VCaP (cell line): ENCODE results near the gene CCDC87.

Source experiments
- H3K27ac ChIP-seq: fragments of 450-650 bp; 2 replicates; pipeline ENCODE4 v1.5.1; 2017
- CTCF ChIP-seq: fragments of 450-650 bp; conservative IDR thresholded peaks from 2 replicates; pipeline ENCODE4 v1.5.1; 2017; ENCODE audit warnings: mild to moderate bottlenecking, moderate library complexity

The CCDC87 gene

DNA sequence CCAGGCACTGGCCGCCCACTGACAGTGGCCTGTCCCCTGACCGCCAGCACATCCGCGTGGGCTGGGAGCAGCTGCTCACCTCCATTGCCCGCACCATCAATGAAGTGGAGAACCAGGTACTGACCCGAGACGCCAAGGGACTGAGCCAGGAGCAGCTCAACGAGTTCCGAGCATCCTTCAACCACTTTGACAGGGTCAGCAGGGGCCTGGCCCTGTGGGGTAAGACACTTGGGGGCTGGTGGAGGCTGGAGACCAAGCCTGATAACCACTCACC, 31.0 kb downstream of the CCDC87 start:
- TF ChIP-seq CTCF, result no peak
- H3K27ac ChIP-seq, result no peak overlapping the region

DNA sequence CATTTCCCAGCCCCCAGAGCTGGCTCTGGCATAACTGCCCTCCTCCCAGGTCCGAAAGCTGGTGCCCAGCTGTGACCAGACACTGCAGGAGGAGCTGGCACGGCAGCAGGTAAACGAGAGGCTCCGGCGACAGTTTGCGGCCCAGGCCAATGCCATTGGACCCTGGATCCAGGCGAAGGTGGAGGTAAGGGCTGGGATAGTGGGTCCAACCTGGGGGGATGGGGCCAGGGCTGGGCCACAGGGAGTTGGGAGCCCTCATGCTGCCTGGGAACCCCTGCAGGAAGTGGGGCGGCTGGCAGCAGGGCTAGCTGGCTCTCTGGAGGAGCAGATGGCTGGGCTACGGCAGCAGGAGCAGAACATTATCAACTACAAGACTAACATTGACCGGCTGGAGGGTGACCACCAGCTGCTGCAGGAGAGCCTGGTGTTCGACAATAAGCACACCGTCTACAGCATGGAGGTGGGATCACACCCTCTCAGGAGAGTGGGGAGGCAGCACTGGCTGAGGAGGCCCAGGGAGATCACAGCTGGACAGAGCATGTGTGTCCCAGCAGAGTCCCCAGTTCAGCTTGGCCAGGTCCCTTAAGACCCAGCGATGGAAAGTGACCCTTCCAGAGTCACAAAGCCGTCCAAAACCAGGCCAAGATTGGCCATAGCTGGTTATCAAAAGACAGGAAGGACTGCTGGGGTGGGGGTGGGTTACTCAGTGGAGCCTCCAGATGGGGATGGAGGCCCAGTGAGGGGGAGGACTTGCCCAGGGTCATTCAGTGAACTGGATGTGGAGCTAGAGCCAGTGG, 31.5 kb downstream of the CCDC87 start:
- H3K27ac ChIP-seq, result no peak overlapping the region
- no peak for TF ChIP-seq CTCF

- TF ChIP-seq CTCF, result no peak
- H3K27ac ChIP-seq, result no peak overlapping the region
Measured at GRCh38 chr11:66559866-66560676, 32.8 kb downstream of the CCDC87 start.

DNA sequence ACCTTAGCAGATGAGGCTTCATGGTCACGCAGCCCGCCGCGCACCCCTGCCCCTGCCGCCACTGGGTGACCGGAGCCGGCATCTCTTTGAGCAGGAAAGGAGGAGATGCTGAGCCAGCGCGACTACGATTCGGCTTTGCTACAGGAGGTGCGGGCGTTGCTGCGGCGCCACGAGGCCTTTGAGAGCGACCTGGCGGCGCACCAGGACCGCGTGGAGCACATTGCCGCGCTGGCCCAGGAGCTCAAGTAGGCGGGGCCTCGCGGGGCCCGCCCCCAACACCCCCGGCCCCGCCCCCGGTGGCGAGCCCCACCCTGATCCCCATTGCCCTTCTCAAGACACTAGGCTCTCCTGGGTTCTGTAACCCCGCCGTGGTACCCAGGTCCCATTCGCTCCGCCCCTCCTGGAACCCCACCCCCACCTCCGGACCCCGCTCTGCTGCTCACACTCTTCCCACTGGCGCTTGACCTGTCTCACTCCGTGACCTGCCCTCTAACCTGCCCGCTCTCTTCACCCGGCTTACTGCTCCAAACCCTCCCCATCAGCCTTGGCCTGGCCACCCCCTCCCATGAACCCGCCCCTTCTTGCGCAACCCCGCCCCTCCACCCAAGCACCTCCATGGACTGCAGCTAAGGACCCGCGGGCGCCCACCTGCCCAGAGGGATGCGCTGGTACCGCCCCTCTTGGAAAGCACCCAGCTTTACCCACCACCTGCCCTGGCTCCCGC, 33.6 kb downstream of the CCDC87 start:
- no peak for TF ChIP-seq CTCF
- H3K27ac ChIP-seq, result no peak overlapping the region

DNA sequence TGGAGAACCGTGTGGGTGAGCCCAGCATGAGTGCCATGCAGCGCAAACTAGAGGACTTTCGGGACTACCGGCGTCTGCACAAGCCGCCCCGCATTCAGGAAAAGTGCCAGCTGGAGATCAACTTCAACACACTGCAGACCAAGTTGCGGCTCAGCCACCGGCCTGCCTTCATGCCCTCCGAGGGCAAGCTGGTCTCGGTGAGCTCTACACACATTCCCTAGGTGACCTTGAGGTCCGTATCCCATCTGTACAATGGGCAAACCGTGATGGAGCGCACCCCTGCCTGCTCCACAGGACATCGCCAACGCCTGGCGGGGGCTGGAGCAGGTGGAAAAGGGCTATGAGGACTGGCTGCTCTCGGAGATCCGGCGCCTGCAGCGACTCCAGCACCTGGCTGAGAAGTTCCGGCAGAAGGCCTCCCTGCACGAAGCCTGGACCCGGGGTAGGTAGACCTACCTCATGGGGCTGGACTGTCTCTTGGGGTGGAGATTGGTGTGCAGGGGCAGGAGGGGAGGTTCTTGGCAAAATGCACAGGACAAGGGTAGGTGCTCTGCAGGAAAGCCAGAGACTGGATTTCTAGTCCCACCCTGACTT, 35.0 kb downstream of the CCDC87 start:
- TF ChIP-seq CTCF, result no peak
- H3K27ac ChIP-seq, result peak overlapping the region; percentile 64

GRCh38 chr11:66556086-66556485, 36.8 kb downstream of the CCDC87 start:
- no peak for TF ChIP-seq CTCF
- H3K27ac ChIP-seq, result peak overlapping the region; percentile 64; the same call in 1 of the 2 replicates

DNA sequence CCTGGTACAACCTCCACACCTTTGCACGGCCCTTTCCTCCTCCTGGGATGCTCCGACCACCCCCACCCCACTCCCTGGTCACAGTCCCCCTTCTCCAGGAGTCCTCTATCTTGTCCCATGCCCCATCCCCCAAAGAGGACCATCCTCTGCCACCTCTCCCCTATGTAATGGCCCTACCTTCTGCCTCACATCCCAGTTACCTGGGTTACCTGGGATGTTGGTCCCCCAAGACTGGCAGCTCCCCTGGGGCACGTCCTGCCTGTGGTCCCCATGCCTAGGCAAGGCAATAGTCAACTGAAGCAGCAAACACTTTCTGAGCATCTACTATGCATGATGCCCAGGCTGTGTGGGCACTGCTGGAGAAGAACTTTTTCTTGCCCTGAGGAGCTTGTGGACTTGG, 37.4 kb downstream of the CCDC87 start:
- no peak overlapping the region for H3K27ac ChIP-seq

More for the DNA sequence above, 37.4 kb downstream of the CCDC87 start:
- TF ChIP-seq CTCF, result no peak
